NCI-H510A (cell line): ENCODE results near the gene CTSH.

Experiments
- DNase-seq: peaks from one replicate; lab custom pipeline; 2025; lab: John Stamatoyannopoulos, UW

CTSH gene

DNA sequence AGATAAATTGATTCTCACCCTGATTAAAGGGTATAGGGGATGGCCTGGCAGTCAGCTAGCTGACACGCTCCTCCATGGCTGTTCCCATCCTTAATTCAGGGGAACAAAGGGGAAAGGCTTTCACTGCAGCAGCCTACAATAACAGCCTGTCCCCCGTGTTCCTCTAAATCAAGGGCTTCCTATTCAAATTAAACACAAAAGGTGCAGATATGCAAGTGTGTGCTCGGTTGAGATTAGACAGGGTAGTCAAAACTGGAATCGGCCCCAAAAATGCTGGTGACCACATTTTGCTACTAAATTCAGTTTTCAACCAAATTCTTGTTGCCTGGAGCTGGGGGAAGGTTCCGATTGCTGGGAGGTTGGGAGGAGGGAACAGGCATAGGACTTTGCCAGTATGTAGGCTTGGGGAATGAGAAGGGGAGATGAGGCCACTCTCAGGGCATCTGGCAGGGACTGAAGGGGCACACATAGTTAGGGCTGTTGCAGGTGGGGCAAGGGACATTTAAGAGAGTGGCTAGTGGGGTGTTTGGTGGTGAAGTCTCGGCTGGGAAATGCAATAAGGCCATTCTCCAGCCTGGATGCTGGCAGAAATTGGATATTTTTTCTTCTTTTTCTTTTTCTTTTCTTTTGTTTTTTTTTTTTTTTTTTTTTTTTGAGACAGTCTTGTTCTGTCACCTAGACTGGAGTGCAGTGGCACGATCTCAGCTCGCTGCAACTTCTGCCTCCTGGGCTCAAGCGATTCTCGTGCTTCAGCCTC, 32.9 kb upstream of the CTSH start:
- DNase-seq = no peak

- no peak for DNase-seq
Measured at GRCh38 chr15:78977091-78977571, 32.3 kb upstream of the CTSH start.

GRCh38 chr15:78976691-78977090, 31.8 kb upstream of the CTSH start:
- no peak for DNase-seq

GRCh38 chr15:78974272-78974918, 29.5 kb upstream of the CTSH start:
- DNase-seq = no peak

DNA sequence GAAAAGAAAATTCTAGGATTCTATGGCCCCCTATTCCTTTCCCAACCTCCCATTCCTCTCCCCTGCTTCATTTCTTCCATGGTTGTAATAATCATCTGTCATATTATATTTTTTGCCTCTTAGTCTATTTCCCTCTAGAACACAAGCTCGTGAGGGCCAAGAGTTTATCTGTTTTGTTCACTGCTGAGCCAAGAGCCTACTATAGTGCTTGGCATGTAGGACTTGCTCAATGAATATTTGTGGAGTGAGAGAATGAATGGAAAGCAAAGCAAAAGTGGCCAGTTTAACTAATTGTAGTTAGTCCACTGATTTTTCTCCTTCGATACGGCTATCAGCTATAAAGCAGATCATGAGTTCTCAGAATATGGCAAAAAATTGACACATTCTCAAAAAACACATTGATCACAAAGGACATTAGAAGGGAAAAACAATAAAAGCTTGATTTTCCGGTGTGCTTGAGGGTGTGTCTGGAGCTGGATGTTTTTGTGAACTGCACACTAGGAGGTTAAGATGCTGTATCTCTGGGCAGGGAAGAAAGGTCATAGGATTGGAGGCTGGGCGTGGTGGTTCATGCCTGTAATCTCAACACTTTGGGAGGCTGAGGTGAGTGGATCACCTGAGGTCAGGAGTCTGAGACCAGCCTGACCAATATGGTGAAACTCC, 25.0 kb upstream of the CTSH start:
- no peak for DNase-seq

DNA sequence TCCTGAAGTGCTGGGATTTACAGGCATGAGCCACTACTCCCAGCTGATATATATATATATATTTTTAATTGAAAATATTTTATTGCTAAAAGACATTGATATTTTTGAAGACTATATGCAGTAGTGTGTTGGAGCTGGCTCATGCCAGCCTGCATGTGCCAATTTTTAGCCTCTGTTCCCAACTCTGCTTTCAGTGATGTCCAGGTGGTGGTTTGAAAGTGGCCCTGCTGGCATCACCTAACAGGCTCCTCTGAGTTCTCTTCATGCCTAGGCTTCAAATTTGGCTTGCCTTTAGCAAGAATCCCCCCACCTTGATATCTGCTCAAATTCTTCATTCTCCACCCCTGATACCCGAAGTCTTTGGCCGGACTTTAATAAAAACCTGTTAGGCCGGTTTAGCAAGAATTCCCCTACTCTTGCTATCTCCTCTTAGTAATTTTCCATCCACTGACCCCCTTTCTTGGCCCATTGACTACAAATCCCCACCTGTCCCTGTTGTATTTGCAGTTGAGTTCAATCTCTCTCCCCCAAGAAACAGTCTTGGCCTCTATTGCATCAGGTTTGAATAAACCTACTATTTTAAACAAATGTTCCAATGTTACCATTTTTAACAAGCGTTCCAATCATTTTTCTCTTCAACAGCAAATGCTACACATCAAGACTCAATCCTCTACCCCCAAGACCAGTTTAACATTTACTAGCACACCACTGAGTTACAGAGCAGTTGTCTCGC, 23.9 kb upstream of the CTSH start:
- no peak for DNase-seq

DNA sequence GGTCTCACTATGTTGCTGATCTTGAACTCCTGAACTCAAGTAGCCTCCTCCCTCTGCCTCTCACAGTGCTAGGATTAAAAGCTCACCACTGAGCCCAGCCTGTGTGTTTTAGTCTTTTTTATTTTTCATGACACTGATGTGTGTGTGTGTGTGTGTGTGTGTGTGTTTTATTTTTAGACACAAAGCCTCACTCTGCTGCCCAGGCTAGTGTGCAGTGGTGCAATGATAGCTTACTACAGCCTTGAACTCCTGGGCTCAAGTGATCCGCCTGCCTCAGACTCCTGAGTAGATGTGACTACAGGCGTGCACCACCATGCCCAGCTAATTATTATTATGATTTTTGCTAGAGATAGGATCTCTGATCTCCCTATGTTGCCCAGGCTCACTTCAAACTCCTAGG, 23.3 kb upstream of the CTSH start:
- no peak for DNase-seq

DNA sequence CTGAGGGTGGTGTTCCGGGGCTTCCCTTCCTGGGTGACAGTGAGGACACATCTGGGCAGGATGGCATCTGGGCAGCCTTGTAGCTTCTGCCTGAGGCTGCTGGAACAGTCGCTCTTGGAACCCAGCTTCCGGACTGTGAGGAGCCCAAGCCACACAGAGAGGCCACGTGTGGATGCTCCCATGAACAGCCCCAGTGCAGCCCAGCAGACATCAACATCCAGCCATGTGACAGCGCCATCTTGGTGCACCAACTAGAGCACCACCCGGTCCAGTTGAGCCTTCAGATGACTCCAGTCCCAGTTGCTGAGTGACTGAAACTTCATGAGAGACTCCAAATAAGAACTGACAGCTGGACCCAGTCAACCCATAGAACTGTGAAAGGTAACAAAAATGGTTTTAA, 15.5 kb upstream of the CTSH start:
- DNase-seq = no peak

DNA sequence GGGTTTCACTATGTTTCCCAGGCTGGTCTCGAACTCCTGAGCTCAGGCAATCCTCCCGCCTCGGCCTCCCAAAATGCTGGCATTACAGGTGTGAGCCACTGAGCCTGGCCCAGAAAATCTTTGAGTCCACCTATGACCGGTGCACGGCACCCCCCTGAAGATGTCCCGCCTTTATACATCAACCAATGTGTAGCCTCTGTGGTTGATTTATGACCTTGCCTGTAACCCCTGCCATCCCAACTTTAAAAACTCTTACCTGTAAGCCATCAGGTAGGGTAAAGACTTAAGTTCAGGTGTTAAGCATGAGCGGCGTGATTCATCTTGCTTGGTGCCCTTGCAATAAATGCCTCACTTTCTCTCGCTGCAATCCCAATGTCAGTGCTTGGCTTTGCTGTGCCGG, 14.5 kb upstream of the CTSH start:
- DNase-seq = no peak

GRCh38 chr15:78957416-78958093, 12.7 kb upstream of the CTSH start:
- no peak for DNase-seq

DNA sequence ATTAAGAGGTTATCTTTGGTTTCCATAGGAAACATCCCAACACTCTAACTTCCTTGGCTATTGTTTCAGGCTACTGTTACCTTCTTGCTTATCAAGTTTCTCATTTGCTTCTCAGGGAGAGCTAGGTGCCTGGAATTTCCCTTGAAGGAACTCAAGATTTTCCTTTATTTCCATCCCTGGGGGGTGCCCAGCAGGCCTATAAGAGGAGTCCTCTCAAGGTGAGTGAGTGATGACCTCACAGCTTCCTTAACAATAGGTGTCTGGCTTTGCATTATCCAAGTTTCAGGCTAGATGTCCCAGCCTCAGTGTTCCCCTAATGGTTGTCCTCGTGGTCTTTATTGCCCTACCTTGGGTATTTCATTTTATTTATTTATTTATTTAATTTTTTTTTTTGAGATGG, 12.1 kb upstream of the CTSH start:
- no peak for DNase-seq

- no peak for DNase-seq
Measured at GRCh38 chr15:78955355-78955754, 10.5 kb upstream of the CTSH start.

DNA sequence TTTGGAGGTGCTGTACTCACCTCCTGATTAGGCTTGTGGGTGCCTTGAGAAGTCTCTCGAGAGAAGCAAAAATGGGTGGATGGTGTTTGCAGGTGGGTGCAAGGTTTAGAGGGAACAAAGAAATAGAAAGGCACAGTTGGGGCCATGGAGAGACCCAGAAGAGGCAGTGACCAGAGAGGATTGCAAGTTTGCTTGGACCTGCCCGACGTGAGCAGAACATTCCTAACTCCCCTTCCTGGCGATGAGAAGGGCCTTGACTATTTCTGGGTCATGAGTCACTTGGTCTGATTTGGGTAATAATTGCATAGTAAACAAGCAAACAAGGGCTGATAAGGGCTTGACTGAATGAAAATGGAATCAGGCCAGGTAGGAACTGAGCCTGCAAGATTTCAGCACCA, 7.0 kb upstream of the CTSH start:
- DNase-seq = no peak

GRCh38 chr15:78950902-78951840, 6.3 kb upstream of the CTSH start:
- no peak for DNase-seq

GRCh38 chr15:78950343-78950742, 5.5 kb upstream of the CTSH start:
- no peak for DNase-seq

GRCh38 chr15:78949461-78949860, 4.6 kb upstream of the CTSH start:
- DNase-seq = no peak

DNA sequence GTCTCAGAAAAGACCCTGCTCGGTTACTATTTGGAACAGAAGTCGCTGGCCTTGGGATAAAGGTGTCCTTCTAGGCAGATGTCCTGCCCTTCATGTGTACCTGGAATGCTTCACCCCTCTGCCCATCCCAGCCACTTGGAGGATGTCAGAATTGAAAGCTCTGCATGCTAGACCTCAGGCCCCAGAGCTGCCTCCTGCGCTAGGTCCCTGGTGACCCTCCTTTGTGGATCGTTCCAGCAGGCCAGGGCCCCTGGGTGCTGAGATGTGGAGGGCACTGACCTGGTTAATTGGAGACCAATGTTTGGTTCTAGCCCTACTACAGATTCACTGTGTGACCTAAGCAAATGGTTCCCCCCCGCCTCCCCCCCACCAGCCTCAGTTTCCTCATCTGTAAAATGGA, 2.7 kb upstream of the CTSH start:
- DNase-seq = no peak

DNA sequence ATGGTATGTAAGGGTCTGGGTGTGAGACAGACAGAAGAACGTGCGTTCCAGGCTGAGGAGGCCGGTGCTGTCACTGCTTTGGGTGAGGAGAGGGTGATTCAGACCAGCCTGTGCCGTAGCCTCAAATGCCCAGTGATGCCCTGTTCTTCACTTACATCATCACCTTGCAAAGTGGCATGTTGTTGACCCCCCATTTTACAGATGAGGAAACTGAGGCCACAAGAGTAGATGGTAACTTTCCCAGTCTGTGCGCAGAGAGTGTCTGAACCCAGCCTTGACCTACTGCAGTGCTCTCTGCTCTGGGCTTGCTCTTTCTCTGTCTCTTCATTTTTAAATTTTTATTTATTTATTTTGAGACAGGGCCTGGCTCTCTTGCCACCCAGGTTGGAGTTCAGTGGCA, 1.6 kb upstream of the CTSH start:
- DNase-seq = no peak

GRCh38 chr15:78944202-78944625, 632 bp downstream of the CTSH start:
- DNase-seq = no peak

- no peak for DNase-seq
Measured at GRCh38 chr15:78943692-78944091, 1.2 kb downstream of the CTSH start.

GRCh38 chr15:78942741-78943140, 2.1 kb downstream of the CTSH start:
- DNase-seq = no peak
